Esophagus squamous epithelium (tissue), 4 donors: Measurements from ENCODE around the gene FBXO47.

ENCODE experiments used
- POLR2A ChIP-seq, 4 donors: fragments of 450-650 bp; IDR thresholded peaks; one replicate each; pipeline ENCODE4 v1.6.1; 2017; ENCODE audit warnings: antibody characterized with exemption in 4 of 4, mild to moderate bottlenecking in 4 of 4, moderate library complexity in 3 of 4
- TF ChIP-seq, protein P1 (sequence below), 6 experiments: fragments of 450-650 bp in 4 of 6; fragments of 200-600 bp in 2 of 6; sonication (generic) in 2 of 6; IDR thresholded peaks; one replicate each; pipeline ENCODE4 v1.5.1; 2016 to 2019; ENCODE audit warnings: antibody characterized with exemption in 6 of 6, mild to moderate bottlenecking in 4 of 6, moderate library complexity in 4 of 6

GRCh38 chr17:38914741-38915638 is 52.2 kb downstream of the FBXO47 start:
- TF ChIP-seq, protein P1, sequence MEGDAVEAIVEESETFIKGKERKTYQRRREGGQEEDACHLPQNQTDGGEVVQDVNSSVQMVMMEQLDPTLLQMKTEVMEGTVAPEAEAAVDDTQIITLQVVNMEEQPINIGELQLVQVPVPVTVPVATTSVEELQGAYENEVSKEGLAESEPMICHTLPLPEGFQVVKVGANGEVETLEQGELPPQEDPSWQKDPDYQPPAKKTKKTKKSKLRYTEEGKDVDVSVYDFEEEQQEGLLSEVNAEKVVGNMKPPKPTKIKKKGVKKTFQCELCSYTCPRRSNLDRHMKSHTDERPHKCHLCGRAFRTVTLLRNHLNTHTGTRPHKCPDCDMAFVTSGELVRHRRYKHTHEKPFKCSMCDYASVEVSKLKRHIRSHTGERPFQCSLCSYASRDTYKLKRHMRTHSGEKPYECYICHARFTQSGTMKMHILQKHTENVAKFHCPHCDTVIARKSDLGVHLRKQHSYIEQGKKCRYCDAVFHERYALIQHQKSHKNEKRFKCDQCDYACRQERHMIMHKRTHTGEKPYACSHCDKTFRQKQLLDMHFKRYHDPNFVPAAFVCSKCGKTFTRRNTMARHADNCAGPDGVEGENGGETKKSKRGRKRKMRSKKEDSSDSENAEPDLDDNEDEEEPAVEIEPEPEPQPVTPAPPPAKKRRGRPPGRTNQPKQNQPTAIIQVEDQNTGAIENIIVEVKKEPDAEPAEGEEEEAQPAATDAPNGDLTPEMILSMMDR (IDR thresholded peaks at IDR 0.05): no peak
- TF ChIP-seq POLR2A (IDR thresholded peaks at IDR 0.05): no peak
